Neural cell (in vitro differentiated cells): ENCODE results near the gene CFAP157.

Source experiments
- CTCF ChIP-seq: fragments of 450-650 bp; IDR thresholded peaks from 2 replicates; pipeline ENCODE4 v1.5.1; 2014; ENCODE audit warnings: antibody characterized with exemption, mild to moderate bottlenecking, moderate library complexity; ENCODE audit not compliant: poor library complexity, severe bottlenecking
- EZH2 ChIP-seq: fragments of 200-600, 300-800 bp; shearing (Covaris generic), sonication (generic); IDR thresholded peaks from 2 replicates; pipeline ENCODE4 v1.6.1; 2014; ENCODE audit warnings: antibody characterized with exemption, low read length, borderline replicate concordance, mild to moderate bottlenecking; ENCODE audit not compliant: insufficient read depth, poor library complexity, severe bottlenecking
- POLR2AphosphoS5 ChIP-seq: IDR thresholded peaks from 2 replicates; pipeline ENCODE4 v1.6.1; 2012
- RAD21 ChIP-seq: fragments of 450-650 bp; conservative IDR thresholded peaks from 2 replicates; pipeline ENCODE4 v1.6.1; 2014; ENCODE audit warnings: antibody characterized with exemption, mild to moderate bottlenecking, moderate library complexity

- TF ChIP-seq CTCF, result no peak
- no peak for TF ChIP-seq EZH2
- no peak for TF ChIP-seq RAD21
- TF ChIP-seq POLR2AphosphoS5, result no peak
Measured at GRCh38 chr9:127761061-127761460, 54.3 kb downstream of the CFAP157 start.
